Hepatocyte (in vitro differentiated cells): ENCODE measurements around the gene MXD4. TPM values are rescaled to one million over a fixed set of nuclear protein-coding genes. Genes with fewer than 3 reads are reported as not detected.
"Not testable (repeated sequence)": the region's sequence is repeated elsewhere in the genome, so short reads cannot be mapped to it uniquely, and the experiment has no call there.

ENCODE experiments used
- DNase-seq: peaks from one replicate; pipeline ENCODE4 v3.0.0-alpha.2; 2016; ENCODE audit warnings: low spot score
- H2AFZ ChIP-seq: fragments of 200-600 bp; sonication (generic); 2 replicates; pipeline ENCODE4 v1.6.0; 2016; ENCODE audit warnings: antibody characterized with exemption, mild to moderate bottlenecking
- H3K27ac ChIP-seq: fragments of 200-600 bp; sonication (generic); 2 replicates; pipeline ENCODE4 v1.5.1; 2016; ENCODE audit warnings: mild to moderate bottlenecking
- H3K27me3 ChIP-seq: fragments of 200-600 bp; sonication (generic); 2 replicates; pipeline ENCODE4 v1.6.1; 2016
- H3K36me3 ChIP-seq: fragments of 200-600 bp; sonication (generic); replicated peaks from 2 replicates; pipeline ENCODE4 v1.5.1; 2016; ENCODE audit warnings: low read depth; ENCODE audit not compliant: insufficient read depth
- H3K4me1 ChIP-seq: fragments of 200-600 bp; sonication (generic); 2 replicates; pipeline ENCODE4 v1.5.1; 2016; ENCODE audit warnings: mild to moderate bottlenecking, moderate library complexity; ENCODE audit not compliant: insufficient read depth
- H3K4me2 ChIP-seq: fragments of 200-600 bp; sonication (generic); 2 replicates; pipeline ENCODE4 v1.6.0; 2016
- H3K4me3 ChIP-seq: fragments of 200-600 bp; sonication (generic); 2 replicates; pipeline ENCODE4 v1.5.1; 2016; ENCODE audit warnings: mild to moderate bottlenecking
- H3K79me2 ChIP-seq: fragments of 200-600 bp; sonication (generic); 2 replicates; pipeline ENCODE4 v1.6.0; 2017; ENCODE audit warnings: mild to moderate bottlenecking
- H3K9me2 ChIP-seq: fragments of 200-600 bp; sonication (generic); replicated peaks from 2 replicates; pipeline ENCODE4 v1.6.0; 2017; ENCODE audit warnings: mild to moderate bottlenecking; ENCODE audit not compliant: insufficient read depth
- H3K9me3 ChIP-seq: fragments of 200-600 bp; sonication (generic); 2 replicates; pipeline ENCODE4 v1.5.1; 2016; ENCODE audit warnings: low read depth, mild to moderate bottlenecking
- H4K20me1 ChIP-seq: fragments of 200-600 bp; sonication (generic); 2 replicates; pipeline ENCODE4 v1.6.0; 2016; ENCODE audit warnings: mild to moderate bottlenecking; ENCODE audit not compliant: insufficient read depth, poor library complexity, severe bottlenecking
- EZH2 ChIP-seq: fragments of 200-600 bp; sonication (generic); IDR thresholded peaks from 2 replicates; pipeline ENCODE4 v1.6.1; 2016; ENCODE audit warnings: antibody characterized with exemption, mild to moderate bottlenecking, borderline replicate concordance
- EZH2phosphoT487 ChIP-seq: fragments of 200-600 bp; sonication (generic); IDR thresholded peaks from one replicate; pipeline ENCODE4 v1.6.1; 2018; ENCODE audit warnings: antibody characterized with exemption, mild to moderate bottlenecking, low read depth, moderate library complexity; ENCODE audit not compliant: unreplicated experiment, severe bottlenecking
- WGBS: methylation state at CpG from one replicate; pipeline ENCODE4 v1.1.6; 2016; ENCODE audit warnings: low lambda C conversion rate; ENCODE audit errors: missing lambda C conversion rate; 5-methylcytosine and 5-hydroxymethylcytosine counted together
- polyA plus RNA-seq: library from polyadenylated mRNA; unstranded; fragments of >200 nt; fragmentation: Nextera tagmentation; extraction: Ambion mirVana; gene quantifications from 2 replicates; pipeline ENCODE4 v1.2.1, GENCODE V29; 2016
- total RNA-seq: library from RNA; depleted of rRNA; stranded (reverse); fragments of >200 nt; gene quantifications from 2 replicates; pipeline ENCODE4 v1.2.3, GENCODE V29; 2014
- TF ChIP-seq, protein P1 (sequence below): fragments of 200-600 bp; sonication (generic); IDR thresholded peaks from 2 replicates; pipeline ENCODE4 v1.5.1; 2016; ENCODE audit warnings: antibody characterized with exemption, mild to moderate bottlenecking; ENCODE audit not compliant: poor library complexity

The MXD4 gene
- total and polyA plus RNA-seq, 2 experiments from 2014 or later: 56.7 to 127 TPM

DNA sequence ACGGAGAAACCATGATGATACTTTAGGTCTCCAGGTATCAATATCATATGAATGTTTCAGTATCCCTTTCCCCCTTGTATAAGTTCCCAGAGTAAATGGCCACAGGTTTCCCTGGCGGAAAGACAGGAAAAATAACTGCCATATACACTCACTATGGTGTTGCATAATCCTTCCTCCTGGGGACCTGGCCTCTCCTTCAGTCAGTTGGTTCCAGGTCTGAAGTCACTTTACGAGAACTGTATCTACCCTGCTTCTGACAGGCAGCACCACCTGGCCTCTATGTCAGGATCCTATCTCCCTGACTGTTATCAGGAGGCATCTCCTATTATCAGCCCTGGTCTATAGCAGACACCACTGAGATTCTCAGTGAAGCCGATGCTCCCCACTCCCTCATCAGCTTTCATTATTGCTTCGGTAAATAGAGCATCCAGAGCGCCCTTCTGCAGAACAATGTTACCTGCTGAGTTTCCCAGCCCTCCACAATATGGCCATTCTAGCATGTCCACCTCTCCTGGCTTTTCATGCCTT is 42.6 kb downstream of the MXD4 start:
- 87% methylated on average over 6 of the region's 6 CpGs for WGBS
- H4K20me1 ChIP-seq: no peaks in the 10 kb centered on the region
- H3K79me2 ChIP-seq: no peaks in the 10 kb centered on the region
- H3K4me1 ChIP-seq: no peaks in the 10 kb centered on the region
- TF ChIP-seq, protein P1, sequence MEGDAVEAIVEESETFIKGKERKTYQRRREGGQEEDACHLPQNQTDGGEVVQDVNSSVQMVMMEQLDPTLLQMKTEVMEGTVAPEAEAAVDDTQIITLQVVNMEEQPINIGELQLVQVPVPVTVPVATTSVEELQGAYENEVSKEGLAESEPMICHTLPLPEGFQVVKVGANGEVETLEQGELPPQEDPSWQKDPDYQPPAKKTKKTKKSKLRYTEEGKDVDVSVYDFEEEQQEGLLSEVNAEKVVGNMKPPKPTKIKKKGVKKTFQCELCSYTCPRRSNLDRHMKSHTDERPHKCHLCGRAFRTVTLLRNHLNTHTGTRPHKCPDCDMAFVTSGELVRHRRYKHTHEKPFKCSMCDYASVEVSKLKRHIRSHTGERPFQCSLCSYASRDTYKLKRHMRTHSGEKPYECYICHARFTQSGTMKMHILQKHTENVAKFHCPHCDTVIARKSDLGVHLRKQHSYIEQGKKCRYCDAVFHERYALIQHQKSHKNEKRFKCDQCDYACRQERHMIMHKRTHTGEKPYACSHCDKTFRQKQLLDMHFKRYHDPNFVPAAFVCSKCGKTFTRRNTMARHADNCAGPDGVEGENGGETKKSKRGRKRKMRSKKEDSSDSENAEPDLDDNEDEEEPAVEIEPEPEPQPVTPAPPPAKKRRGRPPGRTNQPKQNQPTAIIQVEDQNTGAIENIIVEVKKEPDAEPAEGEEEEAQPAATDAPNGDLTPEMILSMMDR: no peak
- TF ChIP-seq EZH2phosphoT487 (no peak), EZH2 (no peak)
- H3K36me3 ChIP-seq: no peaks in the 10 kb centered on the region
- no peak overlapping the region for H3K27ac ChIP-seq
- no peak overlapping the region for H3K4me3 ChIP-seq
- H3K9me3 ChIP-seq: no peaks in the 10 kb centered on the region
- no peaks in the 10 kb centered on the region for H3K27me3 ChIP-seq
- no peak for DNase-seq
- no peak overlapping the region for H2AFZ ChIP-seq
- H3K4me2 ChIP-seq: no peak overlapping the region
- H3K9me2 ChIP-seq: no peaks in the 10 kb centered on the region

- Histone ChIP-seq H3K27ac (no peak overlapping the region), H3K4me3 (no peak overlapping the region), H3K79me2 (no peaks in the 10 kb centered on the region), H3K9me2 (no peaks in the 10 kb centered on the region), H3K4me2 (no peak overlapping the region), H2AFZ (no peak overlapping the region), H3K9me3 (no peaks in the 10 kb centered on the region), H3K27me3 (no peaks in the 10 kb centered on the region), H3K4me1 (no peaks in the 10 kb centered on the region), H3K36me3 (no peaks in the 10 kb centered on the region), H4K20me1 (no peaks in the 10 kb centered on the region)
- WGBS: 97% methylated on average over 1 of the region's 1 CpG
- TF ChIP-seq EZH2 (no peak), EZH2phosphoT487 (no peak)
- TF ChIP-seq, protein P1: no peak
- DNase-seq: no peak
Measured at GRCh38 chr4:2218436-2218835, 43.5 kb downstream of the MXD4 start.

- Histone ChIP-seq H3K79me2 (no peaks in the 10 kb centered on the region), H3K4me2 (no peak overlapping the region), H3K36me3 (no peaks in the 10 kb centered on the region), H2AFZ (no peak overlapping the region), H4K20me1 (no peaks in the 10 kb centered on the region), H3K4me3 (no peak overlapping the region), H3K9me2 (no peaks in the 10 kb centered on the region), H3K27ac (no peak overlapping the region), H3K4me1 (no peaks in the 10 kb centered on the region), H3K27me3 (no peaks in the 10 kb centered on the region), H3K9me3 (no peaks in the 10 kb centered on the region)
- no peak for DNase-seq
- 76% methylated on average over 3 of the region's 3 CpGs for WGBS
- TF ChIP-seq, protein P1: no peak
- TF ChIP-seq EZH2: no peak
- no peak for TF ChIP-seq EZH2phosphoT487
Measured at GRCh38 chr4:2217726-2218125, 44.2 kb downstream of the MXD4 start.

DNA sequence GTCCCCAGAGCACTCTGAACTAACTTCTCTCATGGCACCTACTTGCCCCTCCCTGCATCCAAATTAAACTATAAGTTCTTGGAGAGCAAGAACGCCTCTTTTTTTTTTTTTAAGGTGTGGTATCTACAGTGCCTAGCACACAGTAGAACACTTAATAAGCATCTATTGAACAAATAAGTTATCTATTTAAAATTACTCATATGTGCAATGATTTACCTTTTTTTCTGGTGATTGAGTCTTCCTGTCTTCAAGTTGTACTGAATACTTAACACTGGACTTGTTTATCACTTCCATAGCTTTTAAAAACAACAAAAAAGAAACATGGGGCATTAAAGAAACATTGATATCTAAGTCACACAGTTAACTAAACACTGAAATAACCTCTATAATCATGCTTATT is 49.1 kb downstream of the MXD4 start:
- H3K36me3 ChIP-seq: no peaks in the 10 kb centered on the region
- no peak for TF ChIP-seq EZH2
- TF ChIP-seq EZH2phosphoT487: no peak
- TF ChIP-seq, protein P1: no peak
- no peak overlapping the region for H3K27ac ChIP-seq
- no peak overlapping the region for H3K4me2 ChIP-seq
- no peaks in the 10 kb centered on the region for H3K9me3 ChIP-seq
- H3K4me1 ChIP-seq: no peaks in the 10 kb centered on the region
- no peak overlapping the region for H3K4me3 ChIP-seq
- no peaks in the 10 kb centered on the region for H3K9me2 ChIP-seq
- H3K27me3 ChIP-seq: no peaks in the 10 kb centered on the region
- no peaks in the 10 kb centered on the region for H3K79me2 ChIP-seq
- WGBS: 74% methylated on average over 1 of the region's 1 CpG
- no peaks in the 10 kb centered on the region for H4K20me1 ChIP-seq
- no peak for DNase-seq
- no peak overlapping the region for H2AFZ ChIP-seq

DNA sequence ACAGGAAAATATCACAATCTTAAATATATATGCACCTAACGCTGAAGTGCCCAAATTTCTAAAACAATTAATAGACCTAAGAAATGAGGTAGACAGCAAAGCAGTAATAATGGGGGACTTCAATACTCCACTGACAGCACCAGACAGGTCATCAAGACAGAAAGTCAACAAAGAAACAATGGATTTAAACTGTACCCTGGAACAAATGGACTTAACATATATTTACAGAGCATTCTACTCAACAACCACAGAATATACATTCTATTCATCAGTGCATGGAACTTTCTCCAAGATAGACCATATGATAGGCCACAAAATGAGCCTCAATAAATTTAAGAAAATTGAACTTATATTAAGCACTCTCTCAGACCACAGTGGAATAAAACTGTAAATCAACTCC is 59.1 kb downstream of the MXD4 start:
- H4K20me1 ChIP-seq, H3K4me1 ChIP-seq, H3K79me2 ChIP-seq, H3K27ac ChIP-seq, H2AFZ ChIP-seq, H3K36me3 ChIP-seq, H3K9me2 ChIP-seq, DNase-seq, H3K4me3 ChIP-seq, H3K4me2 ChIP-seq, H3K27me3 ChIP-seq, H3K9me3 ChIP-seq: not testable (repeated sequence)
- whole genome bisulfite sequencing: 96% methylated on average over 1 of the region's 1 CpG
